HG02840 (cell line): Measurements from ENCODE around the gene SPAM1.
"Not testable (repeated sequence)": the region's sequence is repeated elsewhere in the genome, so short reads cannot be mapped to it uniquely, and the experiment has no call there.

Experiments
- ATAC-seq: cut with Tn5 transposase; IDR thresholded peaks from one replicate; pipeline ENCODE4 v1.9.1; 2021; ENCODE audit warnings: mild to moderate bottlenecking, moderate library complexity, moderate number of reproducible peaks; ENCODE audit not compliant: unreplicated experiment, low FRiP score

Gene SPAM1, protein sequence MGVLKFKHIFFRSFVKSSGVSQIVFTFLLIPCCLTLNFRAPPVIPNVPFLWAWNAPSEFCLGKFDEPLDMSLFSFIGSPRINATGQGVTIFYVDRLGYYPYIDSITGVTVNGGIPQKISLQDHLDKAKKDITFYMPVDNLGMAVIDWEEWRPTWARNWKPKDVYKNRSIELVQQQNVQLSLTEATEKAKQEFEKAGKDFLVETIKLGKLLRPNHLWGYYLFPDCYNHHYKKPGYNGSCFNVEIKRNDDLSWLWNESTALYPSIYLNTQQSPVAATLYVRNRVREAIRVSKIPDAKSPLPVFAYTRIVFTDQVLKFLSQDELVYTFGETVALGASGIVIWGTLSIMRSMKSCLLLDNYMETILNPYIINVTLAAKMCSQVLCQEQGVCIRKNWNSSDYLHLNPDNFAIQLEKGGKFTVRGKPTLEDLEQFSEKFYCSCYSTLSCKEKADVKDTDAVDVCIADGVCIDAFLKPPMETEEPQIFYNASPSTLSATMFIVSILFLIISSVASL

GRCh38 chr7:123924941-123925340, at the start of gene SPAM1:
Gene SPAM1, plus strand, starts transcription at chr7:123925241. Its CDS starts 28,330 bp downstream, at chr7:123953571.
- no peak for ATAC-seq

GRCh38 chr7:123876557-123877256, 48.3 kb upstream of the SPAM1 start:
- ATAC-seq, result no peak

GRCh38 chr7:123879628-123880027, 45.4 kb upstream of the SPAM1 start:
- ATAC-seq, result no peak

DNA sequence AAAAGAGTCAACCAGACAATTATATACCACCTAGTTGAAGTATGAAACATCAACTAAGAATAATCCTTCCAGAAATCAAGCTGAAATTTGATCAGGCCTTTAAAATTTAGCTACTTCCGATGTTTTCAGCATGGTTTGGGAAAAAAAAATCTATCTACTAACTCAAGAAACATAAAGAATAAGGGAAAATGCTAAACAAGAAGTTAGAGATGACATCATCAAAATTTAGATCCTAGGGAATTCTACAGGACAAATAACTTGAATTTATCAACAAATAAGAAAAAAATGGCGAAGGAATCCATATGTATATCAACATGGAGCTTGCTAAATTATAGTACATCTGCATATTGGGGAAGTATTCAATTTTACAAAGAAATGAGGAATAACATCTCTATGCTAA, 43.7 kb upstream of the SPAM1 start:
- no peak for ATAC-seq

GRCh38 chr7:123883154-123883553, 41.9 kb upstream of the SPAM1 start:
- no peak for ATAC-seq

DNA sequence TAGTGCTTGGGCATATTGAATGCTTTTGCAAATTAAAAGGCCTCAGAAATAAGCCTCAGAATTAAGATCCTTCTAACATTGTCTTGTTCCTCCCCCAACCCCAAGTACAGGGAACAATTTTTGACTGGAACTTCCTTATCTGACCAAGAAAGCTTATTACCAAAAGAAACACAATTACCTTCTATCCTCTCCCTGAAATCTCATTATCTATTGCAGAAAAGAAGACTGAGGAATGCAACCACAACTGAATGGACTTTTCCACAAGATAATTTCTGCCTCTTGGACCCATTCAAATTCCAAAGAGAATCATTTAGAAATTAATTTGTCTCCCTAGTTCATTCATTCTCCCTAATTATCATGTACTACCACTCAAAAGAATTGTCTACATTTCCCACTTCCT, 36.8 kb upstream of the SPAM1 start:
- no peak for ATAC-seq

DNA sequence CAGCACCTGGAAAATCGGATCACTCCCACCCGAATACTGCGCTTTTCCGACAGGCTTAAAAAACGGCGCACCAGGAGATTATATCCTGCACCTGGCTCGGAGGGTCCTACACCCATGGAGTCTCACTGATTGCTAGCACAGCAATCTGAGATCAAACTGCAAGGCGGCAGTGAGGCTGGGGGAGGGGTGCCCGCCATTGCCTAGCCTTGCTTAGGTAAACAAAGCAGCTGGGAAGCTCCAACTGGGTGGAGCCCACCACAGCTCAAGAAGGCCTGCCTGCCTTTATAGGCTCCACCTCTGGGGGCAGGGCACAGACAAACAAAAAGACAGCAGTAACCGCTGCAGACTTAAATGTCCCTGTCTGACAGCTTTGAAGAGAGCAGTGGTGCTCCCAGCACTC, 30.3 kb upstream of the SPAM1 start:
- not testable (repeated sequence) for ATAC-seq

DNA sequence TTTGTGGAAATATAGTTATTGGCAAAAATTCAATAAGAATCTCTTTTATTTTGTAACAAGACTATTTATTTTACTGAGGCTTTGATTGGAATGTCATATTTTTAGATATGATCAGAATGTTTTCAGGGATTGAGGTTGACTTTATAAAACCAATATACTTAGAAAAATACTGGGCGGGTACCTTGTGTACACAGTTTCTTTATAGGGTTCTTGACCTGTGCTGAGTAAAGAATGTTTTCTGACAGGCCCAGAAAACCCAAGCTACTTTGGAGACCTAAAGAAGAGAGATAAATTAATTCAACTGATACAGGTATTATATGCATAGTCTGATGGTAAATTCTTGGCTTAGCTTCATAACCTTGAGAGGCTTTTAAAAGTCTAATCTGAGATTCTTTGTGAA, 23.9 kb upstream of the SPAM1 start:
- ATAC-seq, result no peak

DNA sequence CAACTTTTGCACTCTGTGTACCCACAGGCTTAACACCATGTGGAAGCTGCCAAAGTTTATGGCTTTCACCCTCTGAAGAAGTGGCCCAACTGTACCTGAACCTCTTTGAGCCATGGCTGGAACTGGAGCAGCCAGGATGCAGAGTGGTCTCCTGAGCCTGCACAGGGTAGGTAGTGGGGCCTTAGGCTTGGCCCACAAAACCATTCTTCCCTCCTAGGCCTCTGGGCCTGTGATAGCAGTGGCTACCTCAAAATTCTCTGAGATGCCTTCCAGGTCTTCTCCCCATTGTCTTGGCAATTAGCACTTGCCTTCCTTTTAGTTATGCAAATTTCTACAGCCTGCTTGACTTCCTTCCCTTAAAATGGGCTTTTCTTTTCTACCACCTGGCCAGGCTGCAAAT, 19.3 kb upstream of the SPAM1 start:
- no peak for ATAC-seq

- ATAC-seq, result no peak
Measured at GRCh38 chr7:123916240-123916724, 8.8 kb upstream of the SPAM1 start.

DNA sequence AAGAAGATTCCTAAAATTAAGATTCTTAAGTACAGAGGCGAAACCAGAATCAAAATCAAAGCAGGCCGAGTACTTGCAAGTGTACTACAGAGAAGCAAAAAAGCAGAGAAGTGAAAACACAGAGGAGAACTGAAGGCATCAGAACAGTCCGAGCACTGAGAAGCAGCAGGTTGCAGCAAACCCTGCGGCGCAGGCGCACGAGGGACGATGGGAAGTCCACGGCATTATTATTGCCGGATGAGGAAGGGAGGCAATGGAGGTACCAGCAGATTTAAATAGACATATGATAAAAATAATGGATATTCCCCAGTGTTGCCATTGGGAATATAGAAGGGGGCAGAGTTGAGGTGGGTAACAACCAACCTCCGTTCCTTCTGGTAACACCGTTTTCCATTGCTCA, 7.2 kb upstream of the SPAM1 start:
- no peak for ATAC-seq

- no peak for ATAC-seq
Measured at GRCh38 chr7:123918309-123918708, 6.7 kb upstream of the SPAM1 start.

- no peak for ATAC-seq
Measured at GRCh38 chr7:123923599-123923998, 1.4 kb upstream of the SPAM1 start.

- no peak for ATAC-seq
Measured at GRCh38 chr7:123929107-123929506, 4.1 kb downstream of the SPAM1 start.

GRCh38 chr7:123929655-123930054, 4.6 kb downstream of the SPAM1 start:
- ATAC-seq, result no peak

GRCh38 chr7:123935436-123936381, 10.7 kb downstream of the SPAM1 start:
- no peak for ATAC-seq

DNA sequence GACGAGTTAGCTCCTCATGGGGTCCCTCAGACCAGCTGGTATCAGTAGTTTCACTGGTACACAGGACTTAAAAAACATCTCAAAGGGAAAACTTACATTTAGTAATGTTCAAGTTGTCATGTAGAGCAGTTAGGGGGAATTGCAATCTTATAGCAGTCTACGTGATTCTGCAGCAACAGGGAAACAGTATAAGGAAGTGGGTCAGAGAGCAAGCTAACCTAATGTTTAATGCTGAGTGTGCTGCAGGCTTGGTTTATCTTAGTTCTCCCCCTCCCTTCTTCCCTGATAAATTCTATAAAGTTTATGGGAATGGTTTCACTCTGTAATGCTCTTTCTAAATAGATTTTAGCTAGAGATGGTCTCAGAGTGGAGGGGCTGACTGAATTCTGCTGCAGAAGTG, 11.3 kb downstream of the SPAM1 start:
- ATAC-seq, result no peak

DNA sequence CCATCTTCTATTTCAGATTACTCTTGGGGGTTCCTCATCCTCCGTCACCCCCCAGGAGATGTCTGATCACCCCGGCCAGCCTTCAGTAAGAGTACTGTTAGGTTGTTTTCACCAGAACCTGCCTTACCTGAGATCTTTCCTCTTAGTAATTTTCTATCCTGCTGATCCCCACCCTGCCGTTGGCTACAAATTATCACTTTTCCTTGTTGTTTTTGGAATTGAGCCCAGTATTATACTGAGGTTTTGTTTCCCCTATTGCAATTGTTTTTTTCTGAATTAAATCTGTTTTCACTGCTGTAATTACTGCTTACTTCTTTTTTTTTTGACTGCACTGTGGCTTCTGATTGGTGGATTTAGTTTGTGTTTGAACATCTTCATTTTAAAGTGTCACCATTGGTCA, 14.7 kb downstream of the SPAM1 start:
- no peak for ATAC-seq

- ATAC-seq, result no peak
Measured at GRCh38 chr7:123941391-123942180, 16.5 kb downstream of the SPAM1 start.

DNA sequence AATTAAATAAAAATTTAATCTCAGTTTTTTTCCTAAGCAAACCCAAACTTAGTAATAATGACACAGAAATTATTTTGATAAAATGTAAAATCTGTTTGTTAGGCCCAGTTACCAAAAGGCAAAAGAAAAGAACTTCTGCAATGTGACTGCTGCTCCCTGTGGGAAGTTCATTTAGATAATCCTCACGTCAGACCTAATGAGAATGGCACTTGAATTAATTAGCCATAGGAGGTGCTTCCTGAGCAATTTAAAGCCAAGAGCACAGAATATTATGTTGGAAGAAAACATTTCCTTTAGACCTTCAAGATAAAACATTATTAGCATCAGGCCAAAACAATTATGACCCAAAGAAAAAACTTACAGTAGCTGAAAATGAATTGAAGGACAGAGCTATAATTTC, 19.4 kb downstream of the SPAM1 start:
- ATAC-seq, result no peak
